Stimulated activated CD4-positive, alpha-beta T cell treated with anti-CD3 and anti-CD28 coated beads, Interleukin-2, amount 100 ng/mL, for 48 hours (primary cell): ENCODE data around the gene AURKAIP1.
"Not testable (repeated sequence)": the region's sequence is repeated elsewhere in the genome, so short reads cannot be mapped to it uniquely, and the experiment has no call there.

ENCODE experiments used
- DNase-seq, 2 donors: peaks; one replicate each; pipeline ENCODE4 v3.0.0-alpha.2; 2020

The AURKAIP1 gene

GRCh38 chr1:1385339-1385738 is 10.3 kb upstream of the AURKAIP1 start:
- DNase-seq: not testable (repeated sequence)

- no peak for DNase-seq
Measured at GRCh38 chr1:1381294-1381693, 6.3 kb upstream of the AURKAIP1 start.

DNA sequence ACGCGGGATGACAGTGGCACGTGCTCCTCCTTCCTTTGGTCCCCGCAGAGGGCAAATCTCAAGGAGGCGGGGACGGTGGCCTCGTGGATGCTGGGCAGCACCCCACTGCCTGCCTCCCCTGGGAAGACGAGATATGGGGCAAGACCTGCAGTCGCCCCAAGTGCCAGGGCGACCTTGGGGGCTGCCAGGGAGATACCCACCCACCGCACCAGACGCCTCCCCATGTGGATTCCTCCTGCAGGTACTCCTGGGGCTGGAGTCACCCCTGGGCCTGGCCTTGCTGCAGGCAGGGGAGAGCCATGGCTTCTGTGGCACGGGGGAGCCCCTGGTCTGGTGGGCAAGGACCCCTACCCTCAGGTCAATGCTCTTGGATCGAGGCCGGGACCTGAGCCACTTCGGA is 5.9 kb upstream of the AURKAIP1 start:
- DNase-seq: no peak

DNA sequence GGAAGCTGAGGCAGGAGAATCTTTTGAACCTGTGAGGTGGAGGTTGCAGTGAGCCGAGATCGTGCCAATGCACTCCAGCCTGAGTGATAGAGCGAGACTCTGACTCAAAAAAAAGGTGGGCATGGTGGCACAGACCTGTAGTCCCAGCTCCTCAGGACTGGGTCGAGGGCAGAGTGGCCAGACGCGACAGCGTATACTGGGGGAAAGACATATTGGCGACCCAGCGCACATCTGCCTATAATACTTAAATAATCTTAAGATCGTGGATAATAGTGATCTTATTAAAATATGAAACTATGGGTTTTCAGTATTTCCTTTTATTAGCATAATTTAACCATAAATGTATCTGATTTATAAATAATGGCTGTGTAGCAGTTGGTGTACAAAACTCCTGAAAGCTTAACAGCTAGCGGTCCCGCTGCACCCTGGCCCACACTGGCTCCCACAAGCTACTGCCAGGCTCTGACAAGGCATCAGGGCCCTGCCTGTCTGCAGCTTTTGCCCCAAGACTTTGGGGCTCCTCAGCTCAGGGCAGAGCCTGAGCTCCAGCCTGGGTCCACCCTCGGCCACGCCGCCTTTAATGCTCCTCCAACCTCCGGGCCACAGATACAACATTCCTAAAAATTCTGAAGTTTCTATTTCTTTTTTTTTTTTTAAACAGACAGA is 2.7 kb upstream of the AURKAIP1 start:
- no peak for DNase-seq

DNA sequence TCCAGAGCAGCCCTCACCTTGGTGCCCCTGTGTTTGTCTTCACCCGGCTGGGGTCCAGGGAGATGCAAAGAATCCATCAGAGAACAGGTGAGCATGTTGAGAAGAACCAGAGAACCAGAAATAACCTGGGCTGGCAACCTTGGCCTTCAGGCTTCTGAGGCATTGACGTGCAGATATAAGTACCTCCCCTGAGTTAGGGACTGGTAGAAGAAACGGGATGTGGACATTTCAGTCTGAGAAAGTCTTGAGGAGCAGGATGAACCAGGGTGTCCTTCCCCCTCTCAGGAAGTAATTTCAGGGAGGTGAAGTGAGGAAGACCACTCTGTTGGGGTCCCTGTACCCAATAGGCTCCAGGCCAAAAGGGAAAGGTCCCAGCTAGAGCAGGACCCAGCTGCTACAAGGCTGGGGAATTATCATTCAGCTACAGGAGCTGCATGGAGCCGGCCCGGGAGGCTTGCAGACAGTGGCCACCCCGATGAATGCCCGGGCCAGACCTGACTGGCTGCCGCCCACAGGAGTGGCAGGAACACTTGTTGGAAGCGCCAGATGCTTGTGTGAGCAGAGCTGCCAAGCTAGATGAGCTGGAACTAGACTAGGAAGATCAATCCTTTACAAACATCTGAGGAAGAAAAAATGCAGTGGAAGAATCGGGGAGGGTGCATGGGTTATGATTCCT is 1.7 kb upstream of the AURKAIP1 start:
- DNase-seq: no peak

GRCh38 chr1:1374589-1374928 is 448 bp downstream of the AURKAIP1 start:
- DNase-seq: no peak

DNA sequence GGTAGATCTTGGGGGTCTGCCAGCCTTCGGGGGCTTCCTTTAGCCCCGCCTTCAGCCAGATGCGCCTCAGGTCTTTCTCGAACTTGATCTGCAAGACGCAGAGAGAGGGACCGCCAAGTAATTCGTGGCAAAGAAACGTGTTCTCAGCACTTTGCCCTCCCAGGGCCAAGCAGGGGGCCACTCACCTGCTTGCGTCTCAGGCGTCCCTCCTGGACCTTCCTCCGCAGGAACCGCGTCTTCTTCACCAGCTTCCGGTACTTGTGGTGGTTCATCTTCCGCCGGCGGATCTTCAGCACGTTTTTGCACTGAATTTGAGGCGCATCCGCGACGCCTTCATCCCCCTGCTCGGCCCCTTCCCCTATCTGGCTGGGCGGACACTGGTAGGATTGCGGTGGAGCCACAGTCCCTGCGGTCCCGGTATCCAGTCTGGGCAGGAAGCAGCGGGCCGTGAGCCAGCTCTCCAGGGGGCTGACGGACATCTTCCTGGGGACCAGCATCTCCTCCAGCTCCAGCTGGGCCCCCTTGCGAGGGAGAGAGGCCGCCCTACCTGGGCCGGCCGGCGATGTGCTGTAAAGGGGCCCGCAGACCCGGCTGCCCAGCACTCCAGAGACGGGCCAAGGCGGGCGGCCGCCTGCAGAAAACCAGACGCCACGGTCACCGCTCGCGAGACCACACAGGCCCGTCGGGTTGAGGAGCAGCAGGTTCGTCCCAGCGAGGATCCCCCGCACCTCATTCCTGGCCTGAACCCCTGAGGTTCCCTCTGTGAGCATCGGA is 1.0 kb downstream of the AURKAIP1 start:
- DNase-seq: no peak

DNA sequence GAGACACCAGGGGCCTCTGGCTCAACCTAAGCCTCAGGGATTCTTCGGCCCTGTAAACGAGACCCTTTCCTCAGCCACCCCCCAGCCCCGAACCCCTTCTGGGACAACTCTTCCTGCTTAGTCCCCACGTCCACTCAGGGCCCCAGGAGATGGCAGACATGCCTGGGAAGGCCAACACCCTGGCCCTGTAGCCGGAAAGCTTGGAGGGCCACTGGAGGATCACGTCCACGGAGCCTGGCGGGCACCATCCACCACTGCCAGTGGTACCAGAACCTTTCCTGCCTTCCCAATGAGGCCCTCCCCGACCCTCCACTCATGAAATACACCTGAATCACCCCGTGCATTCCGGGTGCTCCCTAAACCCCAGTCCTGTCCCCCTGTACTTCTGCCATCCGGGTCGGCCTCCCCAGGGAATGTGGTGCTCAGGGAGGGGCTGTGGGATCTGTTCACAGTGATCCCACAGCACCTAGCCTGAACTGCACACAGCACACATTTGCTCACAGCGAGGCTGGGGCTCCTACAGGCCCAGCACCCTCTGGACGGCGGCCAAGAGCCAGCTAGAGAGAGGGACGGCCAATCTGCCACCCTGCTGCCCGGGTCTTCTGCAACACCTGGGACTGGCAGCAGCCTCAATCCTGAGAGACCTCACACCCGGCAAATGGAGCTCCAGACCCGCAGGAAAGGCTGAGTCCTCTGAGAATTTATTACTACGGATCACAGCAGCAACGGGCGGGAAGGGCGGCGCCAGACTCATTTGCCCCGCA is 1.8 kb downstream of the AURKAIP1 start:
- DNase-seq: no peak

GRCh38 chr1:1371746-1372711 is 3.0 kb downstream of the AURKAIP1 start:
- DNase-seq: peak; percentile 83 to 87

DNA sequence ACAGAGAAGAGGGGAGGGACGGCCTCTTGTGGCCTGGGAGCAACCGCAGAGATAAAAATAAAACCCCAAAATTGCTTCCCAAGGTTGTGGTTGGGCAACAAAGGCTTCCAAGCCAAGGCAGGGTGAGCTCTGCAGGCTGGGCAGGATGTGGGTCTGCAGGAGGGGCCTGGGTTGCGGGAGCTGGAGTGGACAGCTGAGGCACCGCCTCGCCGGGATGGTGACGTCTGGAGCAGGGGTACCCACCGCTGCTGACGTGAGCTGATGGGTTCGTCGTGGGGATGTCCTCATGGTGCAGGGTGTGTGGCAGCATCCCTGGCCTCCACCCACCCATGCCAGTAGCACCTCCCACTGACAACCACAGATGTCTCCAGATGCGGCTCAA is 3.7 kb downstream of the AURKAIP1 start:
- DNase-seq: no peak

- no peak for DNase-seq
Measured at GRCh38 chr1:1370771-1371300, 4.2 kb downstream of the AURKAIP1 start.

DNA sequence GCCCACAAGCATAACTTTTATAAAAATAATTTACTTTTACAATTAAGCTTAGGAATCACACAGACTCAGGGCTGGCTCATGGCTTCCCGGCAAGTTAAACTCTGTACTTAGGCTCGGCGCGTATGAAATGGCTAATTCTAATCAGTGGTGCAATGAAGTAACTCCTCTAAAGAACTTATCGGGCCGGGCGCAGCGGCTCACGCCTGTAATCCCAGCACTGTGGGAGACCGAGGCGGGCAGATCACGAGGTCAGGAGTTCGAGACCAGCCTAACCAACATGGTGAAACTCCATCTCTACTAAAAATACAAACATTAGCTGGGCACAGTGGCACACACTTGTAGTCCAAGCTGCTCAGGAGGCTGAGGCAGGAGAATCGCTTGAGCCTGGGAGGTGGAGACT is 4.9 kb downstream of the AURKAIP1 start:
- not testable (repeated sequence) for DNase-seq

- DNase-seq: no peak
Measured at GRCh38 chr1:1367315-1367714, 7.7 kb downstream of the AURKAIP1 start.

- no peak for DNase-seq
Measured at GRCh38 chr1:1366699-1367066, 8.3 kb downstream of the AURKAIP1 start.

DNA sequence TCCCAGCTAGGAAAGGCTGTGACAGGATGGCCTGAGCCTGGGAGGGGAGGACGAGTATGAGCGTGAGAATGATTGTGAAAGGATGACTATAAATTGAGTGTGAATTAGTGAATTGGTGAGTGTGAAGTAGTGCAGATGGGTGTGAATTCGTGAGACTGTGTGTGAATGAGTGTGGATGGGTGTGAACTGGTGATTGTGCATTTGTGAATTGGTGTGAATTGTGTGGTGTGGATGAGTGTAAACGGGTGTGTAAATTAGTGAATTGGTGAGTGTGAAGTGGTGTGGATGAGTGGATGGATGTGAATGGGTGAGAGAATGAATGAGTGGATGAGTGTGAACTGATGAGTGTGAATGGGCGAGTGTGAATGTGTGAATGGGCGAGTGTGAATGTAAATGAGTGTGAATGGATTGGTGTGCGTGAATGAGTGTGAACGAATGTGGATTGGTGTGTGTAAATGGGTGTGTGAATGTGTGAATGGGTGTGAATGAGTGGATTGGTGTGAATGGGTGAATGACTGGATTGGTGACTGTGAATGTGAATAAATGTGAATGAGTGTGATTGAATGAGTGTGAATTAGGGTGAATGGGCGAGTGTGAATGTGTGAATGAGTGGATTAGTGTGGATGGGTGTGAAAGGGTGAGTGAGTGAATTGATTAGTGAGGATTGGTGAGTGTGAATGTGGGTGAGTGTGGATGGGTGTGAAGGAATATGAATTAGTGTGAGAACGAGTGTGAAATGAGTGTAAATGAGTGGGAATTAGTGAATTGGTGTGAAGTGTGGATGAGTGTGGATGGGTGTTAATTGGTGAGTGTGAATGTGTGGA is 8.9 kb downstream of the AURKAIP1 start:
- no peak for DNase-seq

DNA sequence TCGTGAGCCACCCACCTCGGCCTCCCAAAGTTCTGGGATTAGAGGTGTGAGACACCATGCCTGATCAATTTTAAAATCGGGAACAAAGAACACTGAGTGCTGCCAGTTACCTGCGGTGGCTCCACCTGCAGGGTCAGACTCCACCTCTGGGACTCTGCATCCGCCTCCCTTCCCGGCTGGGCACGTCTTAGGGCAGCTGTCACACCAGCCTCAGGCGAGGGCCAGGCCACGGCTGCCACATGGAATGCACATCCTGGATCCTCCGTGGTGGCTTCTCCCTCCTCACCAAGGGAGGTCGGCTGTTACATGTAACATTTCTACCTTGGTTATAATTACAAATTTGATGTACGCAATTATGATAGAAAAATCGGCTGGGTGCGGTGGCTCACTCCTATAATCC is 10.7 kb downstream of the AURKAIP1 start:
- no peak for DNase-seq

GRCh38 chr1:1361982-1362423 is 13.0 kb downstream of the AURKAIP1 start:
- no peak for DNase-seq

GRCh38 chr1:1361233-1361981 is 13.6 kb downstream of the AURKAIP1 start:
- DNase-seq: no peak

DNA sequence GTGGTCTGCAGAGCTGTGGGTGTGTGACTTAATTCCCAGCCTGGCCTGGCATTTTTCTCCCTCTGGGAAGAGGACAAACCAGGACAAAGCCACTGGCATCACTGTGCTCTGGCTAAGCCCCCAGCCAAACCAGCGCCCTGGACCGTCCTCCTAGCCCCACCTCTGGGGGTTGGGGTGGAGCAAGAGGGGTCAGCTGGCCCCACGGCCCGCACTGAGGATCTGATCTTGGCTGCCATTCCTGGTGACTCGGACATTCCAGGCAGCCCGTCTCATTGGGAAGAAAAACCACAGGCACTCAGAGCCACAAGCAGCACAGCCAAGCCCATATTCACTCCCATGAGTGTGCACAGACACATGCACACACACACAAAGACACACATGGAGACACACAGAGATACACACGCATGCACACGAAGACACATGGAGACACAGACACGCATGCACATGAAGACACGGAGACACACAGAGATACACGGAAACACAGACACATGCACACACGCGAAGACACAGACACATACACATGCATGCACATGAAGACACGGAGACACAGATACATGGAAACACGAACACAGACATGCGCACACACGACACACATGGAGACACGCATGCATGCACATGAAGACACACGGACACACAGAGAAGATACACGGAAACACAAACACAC is 14.4 kb downstream of the AURKAIP1 start:
- DNase-seq: no peak
